ENCODE measurements around the gene DAGLA.

GRCh38 chr11:61669417-61669816 lies 10.8 kb upstream of the DAGLA start:
- TF ChIP-seq CTCF (IDR thresholded peaks at IDR 0.05) = no peak
- no peak for TF ChIP-seq POLR2A (IDR thresholded peaks at IDR 0.05)
